GM18873 (cell line): Measurements from ENCODE around the gene FTH1.
A peak's percentile ranks its signal among the peaks of the same experiment; 100 is the strongest.
"Not testable (repeated sequence)": the region's sequence is repeated elsewhere in the genome, so short reads cannot be mapped to it uniquely, and the experiment has no call there.

Experiments
- ATAC-seq: cut with Tn5 transposase; IDR thresholded peaks from one replicate; pipeline ENCODE4 v1.9.1; 2021; ENCODE audit warnings: mild to moderate bottlenecking, moderate library complexity, moderate number of reproducible peaks; ENCODE audit not compliant: unreplicated experiment, low FRiP score

The FTH1 gene

DNA sequence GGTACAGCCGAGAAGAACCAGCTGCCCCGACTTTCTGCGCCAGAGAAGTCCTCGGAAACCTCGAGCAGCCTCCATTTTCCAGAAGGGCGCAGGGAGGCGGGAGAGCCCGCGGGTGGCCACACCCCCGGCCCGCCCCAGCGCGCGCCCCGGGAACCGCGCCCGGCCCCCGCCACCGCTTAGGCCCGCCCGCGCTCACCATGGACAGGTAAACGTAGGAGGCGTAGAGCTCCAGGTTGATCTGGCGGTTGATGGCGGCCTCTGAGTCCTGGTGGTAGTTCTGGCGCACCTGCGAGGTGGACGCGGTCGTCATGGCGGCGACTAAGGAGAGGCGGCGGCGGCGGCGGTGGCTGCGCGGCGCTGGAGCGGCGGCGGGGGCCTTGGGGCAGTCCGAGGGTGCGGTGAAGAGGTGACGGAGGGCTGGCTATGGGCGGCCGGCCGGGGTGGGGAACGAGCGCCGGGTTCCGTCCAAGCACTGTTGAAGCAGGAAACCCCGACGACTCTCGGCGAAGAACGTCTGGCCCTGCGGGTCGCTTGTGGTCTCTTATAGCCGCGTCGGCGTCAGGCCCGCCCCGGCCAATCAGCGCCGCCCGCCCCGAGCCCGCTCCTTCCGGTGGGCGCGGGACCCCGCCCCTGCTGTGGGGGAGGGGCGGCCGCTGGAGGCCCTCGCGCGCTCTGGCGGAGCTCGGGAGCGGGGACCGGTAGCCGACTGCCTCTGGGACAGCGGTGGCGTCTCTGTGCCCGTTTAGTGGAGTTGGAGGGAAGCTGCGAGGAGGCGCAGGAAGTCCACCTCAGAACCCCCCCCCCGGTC lies at the start of gene FTH1:
Gene FTH1, minus strand, starts transcription at position 519 of the 808 bp plus-strand sequence. Its CDS starts 209 bp downstream, at position 310.
- ATAC-seq: peak; percentile 39

DNA sequence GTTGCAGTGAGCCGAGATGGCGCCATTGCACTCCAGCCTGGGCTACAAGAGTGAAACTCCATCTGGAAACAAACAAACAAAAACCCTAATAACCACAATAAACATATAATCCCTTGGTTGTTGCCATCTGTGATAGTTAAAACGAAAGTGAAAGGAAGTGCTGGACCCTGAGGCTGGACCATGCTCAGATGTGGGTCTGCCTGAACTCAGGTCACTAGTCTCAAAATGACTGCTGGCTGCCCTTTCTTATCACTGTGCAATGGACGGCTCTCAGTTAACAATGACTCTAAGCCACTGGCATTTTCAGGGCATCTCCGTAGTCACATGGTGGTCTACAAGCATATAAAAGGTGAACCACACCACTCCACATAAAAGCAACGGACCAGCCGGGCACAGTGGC lies 48.2 kb upstream of the FTH1 start:
- no peak for ATAC-seq

DNA sequence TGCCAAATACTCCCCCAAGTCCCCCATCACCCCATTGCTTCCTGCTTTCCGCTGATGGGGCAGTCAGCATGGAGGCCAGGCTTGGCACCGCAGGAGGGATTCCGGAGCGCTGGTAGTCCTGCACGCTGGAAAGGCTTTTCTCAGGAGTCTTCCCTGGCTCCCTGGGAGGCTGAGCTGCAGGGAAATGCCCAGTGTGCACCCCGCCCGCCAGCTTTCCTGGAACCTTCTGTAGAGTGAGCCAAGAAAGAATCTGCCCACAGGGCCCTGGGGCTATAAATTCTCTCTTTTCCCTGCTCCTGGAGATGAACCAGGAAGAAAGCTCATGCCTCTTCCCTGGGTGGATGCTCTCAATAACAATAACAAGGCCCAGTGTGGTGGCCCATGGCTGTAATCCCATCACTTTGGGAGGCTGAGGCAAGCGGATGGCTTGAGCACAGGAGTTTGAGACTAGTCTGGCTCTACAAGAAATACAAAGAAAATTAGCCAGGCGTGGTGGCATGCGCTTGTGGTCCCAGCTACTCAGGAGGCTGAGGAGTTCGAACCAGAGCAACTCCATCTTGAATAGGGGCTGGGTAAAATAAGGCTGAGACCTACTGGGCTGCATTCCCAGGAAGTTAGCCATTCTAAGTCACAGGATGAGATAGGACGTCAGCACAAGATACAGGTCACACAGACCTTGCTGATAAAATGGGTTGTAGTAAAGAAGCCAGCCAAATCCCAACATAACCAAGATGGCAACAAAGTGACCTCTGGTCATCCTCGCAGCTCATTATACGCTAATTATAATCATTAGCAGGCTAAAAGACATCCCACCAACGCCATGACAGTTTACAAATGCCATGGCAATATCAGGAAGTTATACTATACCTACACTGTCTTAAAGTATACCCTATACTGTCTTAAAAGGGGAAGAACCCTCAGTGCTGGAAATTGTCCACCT lies 46.4 kb upstream of the FTH1 start:
- ATAC-seq: no peak

DNA sequence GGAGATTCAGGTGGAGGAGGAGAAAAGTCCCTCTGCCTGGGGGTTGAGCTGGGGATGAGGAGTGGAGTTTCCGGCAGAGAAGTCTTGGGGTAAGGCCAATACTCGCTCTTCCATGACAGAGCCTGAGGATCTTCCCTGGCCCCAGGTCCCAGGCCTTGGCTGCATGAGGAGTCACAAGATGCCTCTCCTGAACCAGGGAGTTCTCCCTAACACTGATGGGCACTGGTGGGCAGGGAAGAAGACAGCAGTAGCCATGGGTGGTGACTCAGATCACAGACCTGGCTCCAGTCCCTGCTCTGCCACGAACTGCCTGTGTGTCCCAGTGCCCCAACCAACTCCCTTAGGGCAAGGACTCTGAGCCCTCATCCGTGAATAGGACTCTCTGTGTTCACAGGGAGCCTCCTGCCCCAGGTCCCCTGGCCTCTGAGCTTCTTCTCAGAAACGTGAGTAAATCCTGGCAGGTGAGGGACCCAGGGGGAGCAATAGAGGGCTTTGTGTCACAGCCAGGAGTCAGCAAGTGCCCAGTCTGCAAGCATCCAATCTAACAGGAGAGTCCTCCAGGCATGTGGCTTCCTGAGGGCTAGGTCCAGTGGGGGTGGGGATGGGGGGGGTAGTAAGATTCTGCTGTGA lies 45.5 kb upstream of the FTH1 start:
- ATAC-seq: no peak

DNA sequence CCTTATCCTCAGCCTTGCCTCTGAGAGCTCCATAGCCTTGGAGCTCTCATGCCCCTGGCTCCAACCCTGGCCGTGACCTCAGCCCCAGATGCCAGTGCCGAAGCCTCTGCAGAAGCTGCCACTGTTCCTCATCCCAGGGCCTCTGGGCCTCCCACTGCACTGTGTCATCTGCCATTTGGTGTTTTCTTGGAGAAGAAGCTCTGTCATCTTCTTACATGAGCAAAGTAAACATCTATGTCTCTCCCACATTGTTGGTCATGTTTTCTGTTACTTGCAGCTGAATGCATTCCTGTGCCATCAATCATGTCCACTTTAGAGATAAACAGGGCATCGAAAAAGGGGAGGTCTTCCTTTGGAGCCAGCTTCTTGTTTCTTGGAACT lies 45.0 kb upstream of the FTH1 start:
- ATAC-seq: no peak

DNA sequence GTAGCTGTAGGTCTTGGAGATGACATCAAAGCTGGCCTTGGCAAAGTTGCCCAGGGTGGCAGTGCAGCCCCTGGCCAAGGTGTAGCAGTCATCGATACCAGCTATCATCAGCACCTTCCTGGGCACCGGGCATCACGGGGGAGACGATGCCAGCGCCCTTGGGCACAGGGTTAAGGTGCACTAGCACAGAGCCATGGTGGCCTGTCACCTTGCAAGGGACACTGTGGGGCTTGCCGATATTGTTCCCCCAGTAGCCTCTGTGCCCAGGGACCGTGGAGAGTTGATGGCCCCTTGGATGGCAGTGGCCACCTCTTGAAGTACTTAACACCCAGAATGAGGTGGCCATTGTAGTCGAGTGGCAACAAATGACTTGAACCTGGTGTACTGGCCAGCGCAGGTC lies 44.4 kb upstream of the FTH1 start:
- ATAC-seq: no peak

DNA sequence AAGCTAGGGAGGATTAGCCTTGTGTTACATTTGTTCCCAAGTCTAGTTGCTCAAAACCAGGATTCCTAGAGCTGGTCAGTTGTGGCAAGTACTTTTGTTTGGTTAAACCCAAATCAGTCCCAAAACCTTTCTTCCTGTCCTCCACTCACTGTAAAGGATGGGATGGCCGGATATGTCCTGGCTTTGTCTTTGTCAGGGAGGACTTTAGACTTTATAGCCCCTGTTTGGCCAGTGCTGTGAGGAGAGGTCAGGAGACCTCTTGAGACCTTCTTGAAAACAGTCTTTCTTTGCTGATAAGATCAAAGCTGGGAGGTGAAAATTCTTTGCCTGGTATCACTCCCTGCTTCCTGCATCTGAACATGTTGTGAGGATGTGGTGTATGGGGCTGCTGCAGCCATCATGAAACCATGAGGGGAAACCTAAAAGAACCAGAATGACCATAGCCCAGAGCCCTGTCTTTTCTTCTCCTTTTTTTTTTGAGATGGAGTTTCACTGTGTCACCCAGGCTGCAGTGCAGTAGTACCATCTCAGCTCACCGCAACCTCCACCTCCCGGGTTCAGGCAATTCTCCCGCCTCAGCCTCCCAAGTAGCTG lies 43.6 kb upstream of the FTH1 start:
- no peak for ATAC-seq

DNA sequence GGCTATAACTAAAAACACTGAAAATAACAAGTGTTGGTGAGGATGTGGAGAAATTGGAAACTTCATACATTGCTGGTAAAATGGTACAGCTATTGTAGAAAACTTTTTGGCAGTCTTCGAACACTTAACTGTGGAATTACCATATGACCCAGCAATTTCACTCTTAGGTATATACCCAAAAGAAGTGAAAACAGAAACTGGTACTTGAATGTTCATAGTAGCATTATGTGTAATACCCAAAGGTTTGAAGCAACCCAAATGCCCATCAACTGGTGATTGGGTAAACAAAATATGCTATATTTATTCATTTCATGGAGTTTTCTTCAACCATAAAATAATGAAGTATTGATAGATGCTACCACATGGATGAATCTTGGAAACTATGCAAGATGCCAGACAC lies 40.8 kb upstream of the FTH1 start:
- no peak for ATAC-seq

DNA sequence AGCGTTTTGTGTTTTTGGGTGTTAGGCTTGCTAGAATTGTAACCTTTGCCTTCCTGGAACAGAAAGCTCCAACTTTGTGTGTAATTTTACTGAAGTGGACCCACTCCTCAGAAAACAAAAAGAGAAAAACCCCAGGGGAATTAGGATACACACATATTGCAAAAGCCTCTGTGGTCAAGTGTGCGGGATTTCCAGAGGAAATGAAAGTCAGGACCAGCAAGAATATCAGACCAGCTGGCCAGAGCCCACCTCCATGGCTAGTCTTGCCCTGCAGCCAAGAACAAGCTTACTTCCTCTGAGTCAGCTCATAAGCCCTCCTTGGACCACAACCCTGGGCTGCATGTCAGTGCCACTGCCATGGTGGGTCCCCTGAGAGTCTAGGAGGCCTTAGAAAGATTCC lies 37.0 kb upstream of the FTH1 start:
- ATAC-seq: no peak

DNA sequence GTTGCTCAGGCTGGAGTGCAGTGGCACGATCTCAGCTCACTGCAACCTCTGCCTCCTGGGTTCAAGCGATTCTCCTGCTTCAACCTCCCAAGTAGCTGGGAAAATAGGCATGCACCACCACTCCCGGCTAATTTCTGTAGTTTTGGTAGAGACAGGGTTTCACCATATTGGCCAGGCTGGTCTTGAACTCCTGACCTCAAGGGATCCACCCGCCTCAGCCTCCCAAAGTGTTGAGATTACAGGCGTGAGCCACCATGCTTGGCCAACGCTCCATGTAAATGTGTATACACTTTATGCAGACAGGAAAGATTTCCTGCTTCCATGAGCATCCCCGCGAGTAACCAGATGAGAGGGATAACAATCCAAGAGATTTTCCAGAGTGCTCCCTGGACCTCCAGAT lies 34.8 kb upstream of the FTH1 start:
- not testable (repeated sequence) for ATAC-seq

DNA sequence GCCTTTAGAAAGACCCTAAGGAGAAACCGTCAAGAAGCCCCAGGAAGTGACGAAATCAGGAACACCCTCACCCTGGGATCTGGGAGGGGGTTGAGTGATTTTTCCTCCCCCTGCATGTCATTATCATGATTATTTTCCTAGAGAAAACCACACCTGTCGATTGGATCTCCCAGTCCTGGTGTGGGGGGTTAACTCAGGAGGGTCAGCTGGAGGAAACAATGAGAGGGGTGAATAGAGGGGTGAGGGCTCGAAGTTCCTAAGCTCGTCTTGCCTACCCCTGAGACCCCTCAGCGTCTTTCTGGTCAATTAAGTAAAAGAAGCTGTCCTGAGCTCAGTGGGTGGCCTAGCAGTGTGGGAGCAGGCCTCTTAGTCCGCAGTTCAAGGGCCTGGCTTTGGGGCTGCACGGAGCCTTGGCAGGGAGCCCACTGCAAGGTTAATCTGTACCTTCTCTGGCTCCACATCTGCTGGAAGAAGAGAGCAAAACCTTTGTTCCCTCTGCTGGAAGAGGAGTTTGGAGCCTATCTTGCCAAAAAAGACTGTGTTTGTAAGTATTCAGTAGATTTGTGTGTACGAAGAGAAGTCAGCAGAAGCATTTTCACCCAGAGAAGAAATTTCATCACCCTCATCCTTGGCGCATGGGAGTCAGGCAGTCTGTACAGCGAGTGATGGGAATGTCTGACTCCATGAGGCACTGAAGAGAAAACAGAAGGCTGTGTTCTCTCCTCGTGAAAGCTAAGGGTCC lies 34.2 kb upstream of the FTH1 start:
- no peak for ATAC-seq

DNA sequence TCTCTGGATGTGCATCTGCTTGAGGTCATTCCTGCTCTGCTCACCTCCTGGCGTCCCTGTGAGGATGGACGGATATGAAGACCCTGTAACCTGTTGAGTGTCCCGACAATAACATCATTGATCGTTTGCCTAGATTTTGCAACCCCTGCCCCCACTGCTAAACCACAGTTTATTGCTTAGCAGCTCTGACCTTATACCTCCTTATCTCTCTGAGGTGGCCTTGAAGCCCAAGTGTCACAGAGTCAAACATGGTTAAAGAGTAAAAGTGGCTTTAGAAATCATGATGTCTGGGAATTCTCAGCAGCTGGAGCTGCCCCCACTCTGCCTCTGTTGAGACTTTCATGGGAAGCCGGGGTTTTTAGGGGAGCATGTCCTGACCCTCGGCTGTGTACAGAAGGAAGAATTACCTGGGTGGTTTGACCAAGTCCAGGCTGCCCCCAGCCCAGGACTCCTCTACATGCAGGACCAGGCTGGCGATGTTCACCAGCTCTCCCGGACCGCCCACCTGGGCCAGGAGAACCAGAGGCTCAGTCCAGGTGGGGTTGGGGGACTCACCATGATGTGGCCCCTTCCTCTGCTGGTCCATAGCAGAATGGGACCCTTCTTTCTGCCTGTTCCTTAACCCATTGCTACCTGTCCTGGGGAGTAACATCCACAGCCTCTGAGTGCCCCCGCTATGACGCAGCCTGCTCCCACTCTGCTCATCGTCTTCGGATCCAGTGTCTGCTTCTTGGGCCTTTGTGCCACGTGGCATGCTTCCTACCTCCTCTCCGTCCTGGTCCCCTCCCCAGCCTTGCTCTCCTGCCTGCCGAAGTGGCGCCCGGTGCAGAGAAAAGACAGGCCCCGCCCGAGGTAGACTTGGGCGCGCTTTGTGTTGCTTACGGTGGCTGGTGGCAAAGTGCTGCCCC lies 33.4 kb upstream of the FTH1 start:
- ATAC-seq: no peak

DNA sequence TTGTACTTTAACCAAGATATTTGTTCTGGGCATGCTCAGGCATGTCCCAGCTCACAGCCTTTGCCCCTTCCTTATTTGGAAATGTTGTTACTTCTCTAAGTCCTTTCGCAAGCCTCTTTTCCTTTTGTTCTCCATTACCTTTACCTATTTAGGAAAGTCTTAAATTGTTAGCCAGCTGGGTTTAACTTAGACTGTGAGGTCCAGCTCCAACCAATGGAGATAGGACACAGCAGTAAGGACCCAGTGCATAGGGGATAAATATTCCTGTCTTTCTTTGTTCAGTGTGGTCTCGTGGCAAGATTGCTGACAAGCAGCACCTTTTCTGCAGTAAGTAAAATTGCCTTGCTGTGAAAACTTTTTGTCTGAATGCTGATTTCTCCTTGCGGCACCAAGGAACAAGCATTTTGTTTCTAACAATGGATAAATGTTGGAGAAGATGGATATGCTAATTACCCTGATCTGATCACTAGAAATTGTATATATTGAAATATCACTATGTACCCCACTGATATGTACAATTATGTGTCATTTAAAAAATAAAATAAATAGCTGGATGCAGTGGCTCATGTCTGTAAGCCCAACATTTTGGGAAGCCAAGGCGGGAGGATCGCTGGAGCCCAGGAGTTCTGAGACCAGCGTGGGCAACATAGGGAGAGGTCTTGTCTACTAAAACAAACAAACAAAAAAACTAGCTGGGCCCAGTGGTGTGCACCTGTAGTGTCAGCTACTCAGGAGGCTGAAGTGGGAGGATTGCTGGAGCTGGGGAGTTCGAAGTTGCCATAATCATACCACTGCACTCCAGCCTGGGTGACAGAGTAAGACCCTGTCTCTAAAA lies 31.9 kb upstream of the FTH1 start:
- no peak for ATAC-seq

DNA sequence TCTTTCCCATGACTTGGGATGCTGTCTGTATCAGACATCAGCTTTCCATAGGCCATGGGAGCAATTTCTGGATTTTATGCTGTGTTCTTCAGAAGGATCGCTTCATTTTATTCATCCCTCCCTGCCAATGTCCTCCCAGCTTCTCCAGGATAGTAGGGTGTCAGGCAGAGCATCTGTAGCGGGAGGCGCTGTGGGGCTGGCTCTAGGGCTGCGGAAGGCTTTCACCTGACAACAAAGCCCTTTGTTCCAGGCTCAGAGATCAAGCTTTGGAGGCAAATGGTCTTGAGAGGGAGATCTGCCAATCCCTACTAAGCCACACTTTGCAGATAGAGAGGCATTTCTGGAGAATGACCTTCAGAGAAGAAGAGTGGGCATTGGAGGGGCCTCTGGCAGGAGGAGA lies 29.5 kb upstream of the FTH1 start:
- ATAC-seq: no peak

DNA sequence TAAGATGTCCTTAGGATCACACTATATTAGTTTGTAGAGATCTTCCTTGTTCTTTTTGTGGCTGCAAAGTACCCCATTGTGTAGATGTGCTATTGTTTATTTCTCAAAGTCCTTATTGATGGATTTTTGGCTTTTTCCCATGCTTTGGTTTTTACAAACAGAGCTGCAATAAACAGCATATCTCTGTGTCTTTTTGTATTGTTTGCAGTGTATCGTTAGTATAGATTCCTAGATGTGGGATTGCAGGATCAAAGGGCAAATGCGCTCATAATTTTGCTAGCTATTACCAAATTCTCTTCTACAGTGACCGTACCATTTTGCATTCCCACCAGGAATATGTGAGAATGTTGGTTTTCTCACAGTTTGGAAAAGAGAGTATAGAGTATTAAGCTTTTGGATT lies 27.5 kb upstream of the FTH1 start:
- ATAC-seq: no peak

DNA sequence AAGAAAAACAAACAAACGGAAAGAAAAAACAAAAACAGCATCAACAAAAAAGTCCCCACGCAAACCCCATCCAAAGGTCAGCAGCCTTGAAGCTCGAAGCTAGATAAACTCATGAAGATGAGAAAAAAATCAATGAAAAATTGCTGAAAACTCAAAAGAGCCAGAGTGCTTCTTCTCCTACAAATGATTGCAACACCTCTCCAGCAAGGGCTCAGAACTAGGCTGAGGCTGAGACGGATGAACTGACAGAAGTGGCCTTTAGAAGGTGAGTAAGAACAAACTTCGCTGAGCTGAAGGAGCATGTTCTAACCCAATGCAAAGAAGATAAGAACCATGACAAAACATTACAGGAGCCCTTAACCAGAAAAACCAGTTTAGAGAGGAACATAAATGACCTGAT lies 18.4 kb upstream of the FTH1 start:
- no peak for ATAC-seq

DNA sequence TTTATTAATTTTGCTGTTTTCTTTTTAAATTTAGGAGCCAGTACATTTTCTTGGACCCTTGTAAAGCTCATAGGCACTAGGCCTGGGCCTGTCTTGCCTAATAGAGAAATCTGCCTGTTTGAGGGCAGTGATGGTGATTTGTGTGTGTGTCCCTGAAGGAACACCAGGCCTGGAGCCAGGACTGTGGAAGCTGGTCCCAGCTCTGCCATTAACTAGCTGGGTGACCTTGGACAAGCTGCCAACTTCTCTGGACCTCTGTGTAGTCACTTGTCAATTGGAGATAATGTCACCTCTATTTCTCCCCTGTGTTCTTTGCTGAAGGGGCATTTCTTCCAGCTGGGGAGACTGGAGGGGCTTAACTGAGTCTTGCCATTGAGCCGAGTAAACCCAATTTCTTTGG lies 16.0 kb upstream of the FTH1 start:
- no peak for ATAC-seq
